ENCODE measurements around the gene GRAMD1B.

GRCh38 chr11:123546515-123546914, 116.4 kb downstream of the GRAMD1B start:
- TF ChIP-seq POLR2A (IDR thresholded peaks at IDR 0.05; ENCODE audit: low read length), result no peak
- no peak for TF ChIP-seq GATA1 (IDR thresholded peaks at IDR 0.05; ENCODE audit: low read depth, low read length)

Measured in erythroblast (primary cell).